Esophagus muscularis mucosa (tissue), 4 donors: ENCODE measurements around the gene OBI1. TPM values are rescaled to one million over a fixed set of nuclear protein-coding genes. Genes with fewer than 3 reads are reported as not detected.
A peak's percentile ranks its signal among the peaks of the same experiment; 100 is the strongest.

Experiments
- DNase-seq: peaks from one replicate; pipeline ENCODE4 v3.0.0-alpha.2; 2017; ENCODE audit errors: extremely low spot score
- H3K27ac ChIP-seq, 4 donors: fragments of 200-600 bp; sonication (generic); replicated peaks in 1 of 4; 1 replicate in 3 of 4; 2 replicates in 1 of 4; pipeline ENCODE4 v1.5.1; 2016 to 2019; ENCODE audit warnings: mild to moderate bottlenecking in 1 of 4
- H3K27me3 ChIP-seq, 4 donors: fragments of 200-600 bp; sonication (generic); one replicate each; pipeline versions ENCODE4 v1.5.1 to v1.6.0; 2016 to 2019
- H3K36me3 ChIP-seq, 4 donors: fragments of 200-600 bp; sonication (generic); one replicate each; pipeline ENCODE4 v1.5.1; 2016 to 2019
- H3K4me1 ChIP-seq, 4 donors: fragments of 200-600 bp; sonication (generic); one replicate each; pipeline ENCODE4 v1.5.1; 2016 to 2019
- H3K4me3 ChIP-seq, 4 donors: fragments of 200-600 bp; sonication (generic); 1 replicate in 2 of 4; 2 replicates in 2 of 4; pipeline ENCODE4 v1.5.1; 2016 to 2019; ENCODE audit warnings: mild to moderate bottlenecking in 4 of 4, moderate library complexity in 1 of 4
- H3K9me3 ChIP-seq, 4 donors: fragments of 200-600 bp; sonication (generic); 1 replicate in 3 of 4; 2 replicates in 1 of 4; pipeline ENCODE4 v1.5.1; 2016 to 2019
- CTCF ChIP-seq, 3 experiments: fragments of 200-600 bp in 2 of 3; fragments of 450-650 bp in 1 of 3; sonication (generic) in 2 of 3; IDR thresholded peaks; one replicate each; pipeline ENCODE4 v1.5.1; 2017 to 2019; ENCODE audit warnings: antibody characterized with exemption in 3 of 3, mild to moderate bottlenecking in 2 of 3, moderate library complexity in 1 of 3
- EP300 ChIP-seq: sonication (generic); formaldehyde crosslinking; IDR thresholded peaks from one replicate; pipeline ENCODE4 v1.6.1; 2017; ENCODE audit warnings: antibody characterized with exemption
- POLR2A ChIP-seq: fragments of 450-650 bp; IDR thresholded peaks from one replicate; pipeline ENCODE4 v1.6.1; 2017; ENCODE audit warnings: antibody characterized with exemption, moderate library complexity, mild to moderate bottlenecking, low read depth
- POLR2AphosphoS5 ChIP-seq, 2 donors: sonication (generic); formaldehyde crosslinking; IDR thresholded peaks; one replicate each; pipeline ENCODE4 v1.6.1; 2017; ENCODE audit warnings: antibody characterized with exemption in 2 of 2
- WGBS: methylation state at CpG from one replicate; pipeline ENCODE4 v1.1.5; 2018; 5-methylcytosine and 5-hydroxymethylcytosine counted together
- intact Hi-C: fragments of 100-400 bp; cut with DNase I; formaldehyde crosslinking; loops from one replicate; pipeline ENCODE4 v1.15.1; 2023
- total RNA-seq, 4 donors: library from RNA; depleted of rRNA; stranded (reverse); fragments of >200 nt; gene quantifications; one replicate each; pipeline versions ENCODE4 v1.1.0 to v1.2.1, GENCODE V29; 2016

OBI1 gene
- total RNA-seq, 4 donors from 2014 or later = 8.3 to 13.3 (median 10.5) TPM

GRCh38 chr13:78675112-78675511, 16.2 kb upstream of the OBI1 start:
- TF ChIP-seq POLR2AphosphoS5 (IDR thresholded peaks at IDR 0.05) = no peak
- no peak for DNase-seq
- H3K4me3 ChIP-seq = no peak overlapping the region
- intact Hi-C loops = no loop called here
- peaks cover 0 to 15% (median 0%) of the 10 kb centered on the region in 4 donors for H3K27me3 ChIP-seq
- H3K27ac ChIP-seq = no peak overlapping the region
- H3K36me3 ChIP-seq = no peaks in the 10 kb centered on the region
- no peaks in the 10 kb centered on the region for H3K4me1 ChIP-seq
- 60% methylated on average over 3 of the region's 3 CpGs for WGBS
- H3K9me3 ChIP-seq = no peaks in the 10 kb centered on the region

DNA sequence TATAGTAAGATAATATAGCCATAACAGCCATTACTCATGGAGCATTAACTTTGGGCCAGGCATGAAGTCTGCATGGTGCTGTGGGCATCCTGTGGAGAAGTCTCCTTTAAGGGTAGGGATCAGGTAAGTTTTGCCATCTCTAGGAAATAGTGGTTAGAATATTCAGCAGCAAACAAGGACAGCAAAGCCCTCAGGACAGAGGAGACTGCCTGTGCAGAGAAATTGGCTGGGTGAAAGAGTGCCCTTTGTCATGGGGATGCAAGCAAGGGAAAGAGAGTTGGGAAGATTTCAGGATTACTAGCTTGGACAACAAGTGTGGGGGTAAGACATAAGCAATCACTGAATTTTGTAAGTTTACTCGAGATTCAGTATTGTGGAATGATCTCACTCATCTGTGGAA, 15.7 kb upstream of the OBI1 start:
- Histone ChIP-seq H3K27me3 (peaks cover 0 to 15% (median 0%) of the 10 kb centered on the region in 4 donors), H3K4me1 (no peaks in the 10 kb centered on the region), H3K27ac (no peak overlapping the region), H3K4me3 (no peak overlapping the region), H3K36me3 (no peaks in the 10 kb centered on the region), H3K9me3 (no peaks in the 10 kb centered on the region)
- no peak for DNase-seq
- intact Hi-C loops = no loop called here
- no peak for TF ChIP-seq CTCF (IDR thresholded peaks at IDR 0.05)
- TF ChIP-seq POLR2A = no peak
- TF ChIP-seq POLR2AphosphoS5 (IDR thresholded peaks at IDR 0.05) = no peak
- no peak for TF ChIP-seq EP300
- 77% methylated on average over 1 of the region's 1 CpG for WGBS

- no peaks in the 10 kb centered on the region for H3K27me3 ChIP-seq
- TF ChIP-seq EP300 (no peak), CTCF (IDR thresholded peaks at IDR 0.05) (no peak), POLR2AphosphoS5 (IDR thresholded peaks at IDR 0.05) (no peak)
- DNase-seq = no peak
- H3K36me3 ChIP-seq = no peaks in the 10 kb centered on the region
- intact Hi-C loops = loop anchor here (5.0 kb wide), 1 partner anchor 55 kb away; no protein-coding TSS in a partner anchor
- WGBS = 84% methylated on average over 2 of the region's 2 CpGs
- no peak overlapping the region for H3K4me3 ChIP-seq
- no peak overlapping the region for H3K27ac ChIP-seq
- H3K9me3 ChIP-seq = no peaks in the 10 kb centered on the region
- peaks cover 8 to 23% (median 12%) of the 10 kb centered on the region in 4 donors for H3K4me1 ChIP-seq
Measured at GRCh38 chr13:78662467-78662866, 3.5 kb upstream of the OBI1 start.

DNA sequence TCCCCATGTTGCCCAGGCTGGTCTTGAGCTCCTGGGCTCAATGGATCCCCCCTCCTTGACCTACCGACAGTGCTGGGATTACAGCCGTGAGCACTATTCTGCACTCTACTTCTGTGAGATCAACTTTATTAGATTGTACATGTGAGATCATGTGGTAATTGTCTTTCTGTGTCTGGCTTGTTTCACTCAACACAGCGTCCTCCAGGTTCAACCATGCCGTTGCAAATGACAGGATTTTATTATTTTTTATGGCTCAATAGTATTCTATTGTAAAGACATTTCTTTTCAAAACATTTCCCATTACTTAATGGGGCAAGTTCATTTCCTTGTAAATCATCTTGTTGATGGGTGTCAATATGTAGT, 1.5 kb upstream of the OBI1 start:
- intact Hi-C loops = loop anchor here (5.0 kb wide), 1 partner anchor 53 kb away; no protein-coding TSS in a partner anchor
- DNase-seq = no peak
- WGBS = 55% methylated on average over 4 of the region's 4 CpGs
- H3K27me3 ChIP-seq = no peaks in the 10 kb centered on the region
- H3K4me1 ChIP-seq = peaks cover 12 to 30% (median 22%) of the 10 kb centered on the region in 4 donors
- H3K27ac ChIP-seq = no peak overlapping the region
- no peaks in the 10 kb centered on the region for H3K9me3 ChIP-seq
- H3K36me3 ChIP-seq = no peaks in the 10 kb centered on the region
- TF ChIP-seq CTCF (IDR thresholded peaks at IDR 0.05) (no peak), EP300 (no peak), POLR2AphosphoS5 (IDR thresholded peaks at IDR 0.05) (no peak), POLR2A (no peak)
- H3K4me3 ChIP-seq = peak overlapping the region; percentile 73 to 98 (median 93)

- Histone ChIP-seq H3K27me3 (no peaks in the 10 kb centered on the region), H3K9me3 (no peaks in the 10 kb centered on the region), H3K27ac (peak overlapping the region in 2 of 4 donors; percentile 80 to 81), H3K36me3 (no peaks in the 10 kb centered on the region), H3K4me1 (peaks cover 15 to 34% (median 25%) of the 10 kb centered on the region in 4 donors), H3K4me3 (peak overlapping the region; percentile 73 to 98 (median 93))
- no peak for DNase-seq
- intact Hi-C loops = loop anchor here (5.0 kb wide), 1 partner anchor 53 kb away; no protein-coding TSS in a partner anchor
- 32% methylated on average over 19 of the region's 20 CpGs for WGBS
- TF ChIP-seq EP300 = no peak
- TF ChIP-seq CTCF (IDR thresholded peaks at IDR 0.05) = no peak
- no peak for TF ChIP-seq POLR2A
- TF ChIP-seq POLR2AphosphoS5 (IDR thresholded peaks at IDR 0.05) = no peak
Measured at GRCh38 chr13:78659732-78660494, 958 bp upstream of the OBI1 start.
